ENCODE data around the gene ETS2. TPM values are rescaled to one million over a fixed set of nuclear protein-coding genes. Genes with fewer than 3 reads are reported as not detected.

Gene ETS2
- total RNA-seq, 1 donor from 2014 or later: 22.4 TPM

DNA sequence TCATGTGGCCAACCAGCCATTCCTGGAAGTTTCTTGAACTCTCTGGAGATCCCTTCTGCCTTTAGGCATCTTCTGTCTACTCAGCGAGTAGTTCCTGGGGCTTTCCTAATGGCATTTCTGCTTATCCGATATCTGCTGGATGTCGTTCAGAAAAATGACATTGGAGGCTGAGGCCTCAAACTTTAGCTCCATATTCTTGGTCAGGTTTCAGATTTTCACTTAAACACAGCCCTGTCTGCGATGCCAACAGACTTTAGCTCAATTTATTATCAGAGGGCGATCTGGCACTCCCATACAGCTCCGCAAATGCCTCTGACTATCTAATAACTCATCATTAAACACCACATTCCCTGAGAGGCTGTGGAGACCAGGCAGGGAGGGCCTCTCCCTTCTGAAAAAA is 46.3 kb upstream of the ETS2 start:
- no peak overlapping the region for H3K4me3 ChIP-seq

GRCh38 chr21:38760017-38760761 is 45.5 kb upstream of the ETS2 start:
- TF ChIP-seq EZH2phosphoT487 (IDR thresholded peaks at IDR 0.05): no peak
- TF ChIP-seq, protein P1, sequence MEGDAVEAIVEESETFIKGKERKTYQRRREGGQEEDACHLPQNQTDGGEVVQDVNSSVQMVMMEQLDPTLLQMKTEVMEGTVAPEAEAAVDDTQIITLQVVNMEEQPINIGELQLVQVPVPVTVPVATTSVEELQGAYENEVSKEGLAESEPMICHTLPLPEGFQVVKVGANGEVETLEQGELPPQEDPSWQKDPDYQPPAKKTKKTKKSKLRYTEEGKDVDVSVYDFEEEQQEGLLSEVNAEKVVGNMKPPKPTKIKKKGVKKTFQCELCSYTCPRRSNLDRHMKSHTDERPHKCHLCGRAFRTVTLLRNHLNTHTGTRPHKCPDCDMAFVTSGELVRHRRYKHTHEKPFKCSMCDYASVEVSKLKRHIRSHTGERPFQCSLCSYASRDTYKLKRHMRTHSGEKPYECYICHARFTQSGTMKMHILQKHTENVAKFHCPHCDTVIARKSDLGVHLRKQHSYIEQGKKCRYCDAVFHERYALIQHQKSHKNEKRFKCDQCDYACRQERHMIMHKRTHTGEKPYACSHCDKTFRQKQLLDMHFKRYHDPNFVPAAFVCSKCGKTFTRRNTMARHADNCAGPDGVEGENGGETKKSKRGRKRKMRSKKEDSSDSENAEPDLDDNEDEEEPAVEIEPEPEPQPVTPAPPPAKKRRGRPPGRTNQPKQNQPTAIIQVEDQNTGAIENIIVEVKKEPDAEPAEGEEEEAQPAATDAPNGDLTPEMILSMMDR (IDR thresholded peaks at IDR 0.05): no peak
- no peak for TF ChIP-seq EZH2 (IDR thresholded peaks at IDR 0.05)
- Mint-ChIP-seq H3K9me3 (peaks cover 5% of the 10 kb centered on the region), H3K27ac (peak overlapping the region; percentile 8), H3K4me3 (no peak overlapping the region), H3K36me3 (no peaks in the 10 kb centered on the region), H3K4me1 (peaks cover 20% of the 10 kb centered on the region), H3K27me3 (ENCODE audit: insufficient read depth, low read depth) (peaks cover 7% of the 10 kb centered on the region)
- H3F3A ChIP-seq (ENCODE audit: low read depth): peaks cover 10% of the 10 kb centered on the region
- peak overlapping the region; percentile 11 for H3K4me2 ChIP-seq
- peak; percentile 72 for DNase-seq (ENCODE audit: low spot score)
- H3K79me2 ChIP-seq (ENCODE audit: low read depth): no peaks in the 10 kb centered on the region
- peaks cover 10% of the 10 kb centered on the region for H3K4me1 ChIP-seq
- H3K27ac ChIP-seq: no peak overlapping the region
- H3K9me3 ChIP-seq (ENCODE audit: low read depth): no peaks in the 10 kb centered on the region
- H2AFZ ChIP-seq (replicated peaks): no peak overlapping the region
- H3K4me3 ChIP-seq: no peak overlapping the region
- peaks cover 6% of the 10 kb centered on the region for H3K27me3 ChIP-seq
- H3K36me3 ChIP-seq: no peaks in the 10 kb centered on the region
- no peaks in the 10 kb centered on the region for H4K20me1 ChIP-seq (ENCODE audit: low read depth)
- H3K9ac ChIP-seq: no peak overlapping the region

More for the DNA sequence above, 46.3 kb upstream of the ETS2 start:
- H2AFZ ChIP-seq (replicated peaks): no peak overlapping the region
- no peak for DNase-seq (ENCODE audit: low spot score)
- H3K79me2 ChIP-seq (ENCODE audit: low read depth): no peaks in the 10 kb centered on the region
- Mint-ChIP-seq H3K4me3 (no peak overlapping the region), H3K9me3 (no peaks in the 10 kb centered on the region), H3K27me3 (ENCODE audit: insufficient read depth, low read depth) (peaks cover 7% of the 10 kb centered on the region), H3K36me3 (no peaks in the 10 kb centered on the region), H3K27ac (no peak overlapping the region), H3K4me1 (peaks cover 20% of the 10 kb centered on the region)
- H3K27me3 ChIP-seq: peaks cover 6% of the 10 kb centered on the region
- H3K9ac ChIP-seq: no peak overlapping the region
- H3K4me2 ChIP-seq: no peak overlapping the region
- H3K36me3 ChIP-seq: no peaks in the 10 kb centered on the region
- no peak for TF ChIP-seq EZH2 (IDR thresholded peaks at IDR 0.05)
- TF ChIP-seq EZH2phosphoT487 (IDR thresholded peaks at IDR 0.05): no peak
- TF ChIP-seq, protein P1 (IDR thresholded peaks at IDR 0.05): no peak
- peaks cover 10% of the 10 kb centered on the region for H3K4me1 ChIP-seq
- peaks cover 10% of the 10 kb centered on the region for H3F3A ChIP-seq (ENCODE audit: low read depth)
- H4K20me1 ChIP-seq (ENCODE audit: low read depth): no peaks in the 10 kb centered on the region
- no peak overlapping the region for H3K27ac ChIP-seq
- no peaks in the 10 kb centered on the region for H3K9me3 ChIP-seq (ENCODE audit: low read depth)

GRCh38 chr21:38760762-38761155 is 45.0 kb upstream of the ETS2 start:
- Histone ChIP-seq H3K79me2 (ENCODE audit: low read depth) (no peaks in the 10 kb centered on the region), H3K9ac (no peak overlapping the region), H3K4me2 (no peak overlapping the region), H4K20me1 (ENCODE audit: low read depth) (no peaks in the 10 kb centered on the region), H3K27me3 (peaks cover 6% of the 10 kb centered on the region), H3K9me3 (ENCODE audit: low read depth) (no peaks in the 10 kb centered on the region), H3K4me3 (no peak overlapping the region), H3F3A (ENCODE audit: low read depth) (peaks cover 10% of the 10 kb centered on the region), H3K4me1 (peaks cover 10% of the 10 kb centered on the region), H3K36me3 (no peaks in the 10 kb centered on the region), H3K27ac (no peak overlapping the region), H2AFZ (replicated peaks) (no peak overlapping the region)
- no peak overlapping the region for H3K27ac Mint-ChIP-seq
- no peak overlapping the region for H3K4me3 Mint-ChIP-seq
- no peaks in the 10 kb centered on the region for H3K36me3 Mint-ChIP-seq
- H3K9me3 Mint-ChIP-seq: peaks cover 9% of the 10 kb centered on the region
- DNase-seq (ENCODE audit: low spot score): no peak
- H3K4me1 Mint-ChIP-seq: peaks cover 16% of the 10 kb centered on the region
- peaks cover 7% of the 10 kb centered on the region for H3K27me3 Mint-ChIP-seq (ENCODE audit: insufficient read depth, low read depth)
- TF ChIP-seq, protein P1 (IDR thresholded peaks at IDR 0.05): no peak
